Measurements from ENCODE around the gene SIAE. TPM values are rescaled to one million over a fixed set of nuclear protein-coding genes. Genes with fewer than 3 reads are reported as not detected.

The SIAE gene
- total and polyA plus RNA-seq, 10 of the 15 experiments (the other 5 are each of a cell fraction or from before 2014, with no cell fraction given): 0.93 to 6.9 (median 4.2) TPM

DNA sequence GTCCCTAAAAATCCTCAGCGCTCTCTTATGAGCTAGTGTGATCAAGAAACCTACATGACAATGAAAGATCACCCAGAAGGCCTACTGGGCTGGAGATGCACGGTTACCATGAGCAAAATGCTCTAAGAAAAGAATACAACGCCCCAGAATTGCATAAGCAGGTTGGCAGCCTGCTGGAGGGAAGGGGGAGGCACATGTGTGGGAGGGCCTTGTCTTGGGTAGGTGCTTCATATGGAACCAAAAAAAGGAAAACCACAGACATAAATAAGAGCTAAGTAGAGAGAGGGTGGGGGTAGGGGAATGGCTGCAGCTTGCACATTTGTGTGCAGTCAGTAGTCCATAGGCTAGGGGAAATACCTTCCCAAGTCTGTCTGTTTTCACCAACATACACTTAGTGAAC is 2.8 kb downstream of the SIAE start:
- Histone ChIP-seq H2AFZ (ENCODE audit: control insufficient read depth, low read depth, low read length) (no peak overlapping the region), H3K4me2 (ENCODE audit: control insufficient read depth, insufficient read depth) (no peak overlapping the region), H4K20me1 (ENCODE audit: control insufficient read depth, insufficient read depth) (no peaks in the 10 kb centered on the region), H3K79me2 (ENCODE audit: control insufficient read depth, insufficient read depth, low read length) (no peaks in the 10 kb centered on the region), H3K9me3 (replicated peaks; ENCODE audit: control insufficient read depth, insufficient read depth, low read length) (no peaks in the 10 kb centered on the region), H3K4me1 (ENCODE audit: control insufficient read depth, insufficient read depth, low read length) (peaks cover 7% of the 10 kb centered on the region), H3K4me3 (no peak overlapping the region), H3K27me3 (replicated peaks in 1 of 2; ENCODE audit: control insufficient read depth in 2 of 2, insufficient read depth in 2 of 2, low read length in 1 of 2) (no peaks in the 10 kb centered on the region), H3K9ac (ENCODE audit: control insufficient read depth, insufficient read depth, low read length) (no peak overlapping the region), H3K27ac (ENCODE audit: control insufficient read depth, insufficient read depth) (no peak overlapping the region), H3K36me3 (ENCODE audit: control insufficient read depth in 2 of 2, insufficient read depth in 2 of 2, low read length in 1 of 2) (no peaks in the 10 kb centered on the region)
- RAD21 ChIA-PET (ENCODE audit: unreplicated experiment): interaction anchor here (0.5 to 4.0 kb wide), 12 partner anchors 50 to 167 kb away, joined by 3 to 67 read pairs (median 16); partner anchors contain the start of genes ESAM and NRGN
- intact Hi-C loops (cut with micrococcal nuclease; ENCODE audit: unreplicated experiment): no loop called here
- no peak for TF ChIP-seq BMI1 (IDR thresholded peaks at IDR 0.05; ENCODE audit: borderline replicate concordance)
- TF ChIP-seq, protein P1, sequence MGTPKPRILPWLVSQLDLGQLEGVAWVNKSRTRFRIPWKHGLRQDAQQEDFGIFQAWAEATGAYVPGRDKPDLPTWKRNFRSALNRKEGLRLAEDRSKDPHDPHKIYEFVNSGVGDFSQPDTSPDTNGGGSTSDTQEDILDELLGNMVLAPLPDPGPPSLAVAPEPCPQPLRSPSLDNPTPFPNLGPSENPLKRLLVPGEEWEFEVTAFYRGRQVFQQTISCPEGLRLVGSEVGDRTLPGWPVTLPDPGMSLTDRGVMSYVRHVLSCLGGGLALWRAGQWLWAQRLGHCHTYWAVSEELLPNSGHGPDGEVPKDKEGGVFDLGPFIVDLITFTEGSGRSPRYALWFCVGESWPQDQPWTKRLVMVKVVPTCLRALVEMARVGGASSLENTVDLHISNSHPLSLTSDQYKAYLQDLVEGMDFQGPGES (IDR thresholded peaks at IDR 0.05): no peak
- TF ChIP-seq, protein P2, sequence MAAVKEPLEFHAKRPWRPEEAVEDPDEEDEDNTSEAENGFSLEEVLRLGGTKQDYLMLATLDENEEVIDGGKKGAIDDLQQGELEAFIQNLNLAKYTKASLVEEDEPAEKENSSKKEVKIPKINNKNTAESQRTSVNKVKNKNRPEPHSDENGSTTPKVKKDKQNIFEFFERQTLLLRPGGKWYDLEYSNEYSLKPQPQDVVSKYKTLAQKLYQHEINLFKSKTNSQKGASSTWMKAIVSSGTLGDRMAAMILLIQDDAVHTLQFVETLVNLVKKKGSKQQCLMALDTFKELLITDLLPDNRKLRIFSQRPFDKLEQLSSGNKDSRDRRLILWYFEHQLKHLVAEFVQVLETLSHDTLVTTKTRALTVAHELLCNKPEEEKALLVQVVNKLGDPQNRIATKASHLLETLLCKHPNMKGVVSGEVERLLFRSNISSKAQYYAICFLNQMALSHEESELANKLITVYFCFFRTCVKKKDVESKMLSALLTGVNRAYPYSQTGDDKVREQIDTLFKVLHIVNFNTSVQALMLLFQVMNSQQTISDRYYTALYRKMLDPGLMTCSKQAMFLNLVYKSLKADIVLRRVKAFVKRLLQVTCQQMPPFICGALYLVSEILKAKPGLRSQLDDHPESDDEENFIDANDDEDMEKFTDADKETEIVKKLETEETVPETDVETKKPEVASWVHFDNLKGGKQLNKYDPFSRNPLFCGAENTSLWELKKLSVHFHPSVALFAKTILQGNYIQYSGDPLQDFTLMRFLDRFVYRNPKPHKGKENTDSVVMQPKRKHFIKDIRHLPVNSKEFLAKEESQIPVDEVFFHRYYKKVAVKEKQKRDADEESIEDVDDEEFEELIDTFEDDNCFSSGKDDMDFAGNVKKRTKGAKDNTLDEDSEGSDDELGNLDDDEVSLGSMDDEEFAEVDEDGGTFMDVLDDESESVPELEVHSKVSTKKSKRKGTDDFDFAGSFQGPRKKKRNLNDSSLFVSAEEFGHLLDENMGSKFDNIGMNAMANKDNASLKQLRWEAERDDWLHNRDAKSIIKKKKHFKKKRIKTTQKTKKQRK (IDR thresholded peaks at IDR 0.05; ENCODE audit: low read depth, low read length): no peak
- TF ChIP-seq RUNX3 (IDR thresholded peaks at IDR 0.05; ENCODE audit: low read length): peak; percentile 78
- 0 out of 2 replicates have a peak, but pooled peaks have one; percentile 11 for TF ChIP-seq MEF2A (IDR thresholded peaks at IDR 0.05; ENCODE audit: insufficient read depth, low read depth, low read length)
- no peak for TF ChIP-seq TCF3 (IDR thresholded peaks at IDR 0.05; ENCODE audit: borderline replicate concordance, insufficient read depth, low read depth, low read length)
- TF ChIP-seq CBFB (IDR thresholded peaks at IDR 0.05; ENCODE audit: low read depth): no peak
- no peak for TF ChIP-seq BCL11A (IDR thresholded peaks at IDR 0.05; ENCODE audit: low read depth, low read length)
- no peak for TF ChIP-seq RELA (IDR thresholded peaks at IDR 0.05; ENCODE audit: borderline replicate concordance, partially characterized antibody)
- TF ChIP-seq GATAD2B (conservative IDR thresholded peaks at IDR 0.05; ENCODE audit: low read depth): no peak
- POLR2A ChIA-PET: interaction anchor here (0.8 to 1.7 kb wide), 4 partner anchors 49 to 162 kb away, joined by 3 to 8 read pairs (median 4); no protein-coding TSS in a partner anchor
- 20% methylated on average over 3 of the region's 3 CpGs for WGBS (ENCODE audit: insufficient coverage, insufficient replicate concordance, low lambda C conversion rate, missing lambda C conversion rate)
- no peak for DNase-seq (ENCODE audit: low read depth, low spot score)
- FAIRE-seq: no peak
- BruUV-seq (replicated peaks): no TSS peak
- in situ Hi-C loops (cut with MboI): loop anchor here (5.0 kb wide), 2 partner anchors 92 to 167 kb away; partner anchors contain the start of gene ESAM
- CTCF ChIA-PET: interaction anchor here (0.6 to 7.1 kb wide), 24 partner anchors 9 to 171 kb away, joined by 3 to 190 read pairs (median 5); partner anchors contain the start of genes ESAM and NRGN
- SMC1A ChIA-PET (ENCODE audit: uncharacterized antibody, unreplicated experiment): interaction anchor here (0.8 to 6.5 kb wide), 18 partner anchors 11 to 166 kb away, joined by 3 to 93 read pairs (median 8); partner anchors contain the start of genes ESAM, MSANTD2 and NRGN
- no peak for ATAC-seq
